ENCODE results near the gene RGS3. TPM values are rescaled to one million over a fixed set of nuclear protein-coding genes. Genes with fewer than 3 reads are reported as not detected.
"Not testable (repeated sequence)": the region's sequence is repeated elsewhere in the genome, so short reads cannot be mapped to it uniquely, and the experiment has no call there.

RGS3 gene
- total RNA-seq, 3 donors from 2014 or later = 65.9 to 83.8 (median 70.7) TPM

GRCh38 chr9:113426701-113427100 is 36.8 kb upstream of the RGS3 start:
- intact Hi-C loops (cut with DNase I, micrococcal nuclease) = no loop called here
- Histone ChIP-seq H3K4me3 (no peak overlapping the region), H3K4me1 (ENCODE audit: low read depth) (no peaks in the 10 kb centered on the region), H3K9me3 (no peaks in the 10 kb centered on the region), H3K36me3 (ENCODE audit: low read depth) (no peaks in the 10 kb centered on the region)
- TF ChIP-seq, protein P1, sequence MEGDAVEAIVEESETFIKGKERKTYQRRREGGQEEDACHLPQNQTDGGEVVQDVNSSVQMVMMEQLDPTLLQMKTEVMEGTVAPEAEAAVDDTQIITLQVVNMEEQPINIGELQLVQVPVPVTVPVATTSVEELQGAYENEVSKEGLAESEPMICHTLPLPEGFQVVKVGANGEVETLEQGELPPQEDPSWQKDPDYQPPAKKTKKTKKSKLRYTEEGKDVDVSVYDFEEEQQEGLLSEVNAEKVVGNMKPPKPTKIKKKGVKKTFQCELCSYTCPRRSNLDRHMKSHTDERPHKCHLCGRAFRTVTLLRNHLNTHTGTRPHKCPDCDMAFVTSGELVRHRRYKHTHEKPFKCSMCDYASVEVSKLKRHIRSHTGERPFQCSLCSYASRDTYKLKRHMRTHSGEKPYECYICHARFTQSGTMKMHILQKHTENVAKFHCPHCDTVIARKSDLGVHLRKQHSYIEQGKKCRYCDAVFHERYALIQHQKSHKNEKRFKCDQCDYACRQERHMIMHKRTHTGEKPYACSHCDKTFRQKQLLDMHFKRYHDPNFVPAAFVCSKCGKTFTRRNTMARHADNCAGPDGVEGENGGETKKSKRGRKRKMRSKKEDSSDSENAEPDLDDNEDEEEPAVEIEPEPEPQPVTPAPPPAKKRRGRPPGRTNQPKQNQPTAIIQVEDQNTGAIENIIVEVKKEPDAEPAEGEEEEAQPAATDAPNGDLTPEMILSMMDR (IDR thresholded peaks at IDR 0.05) = no peak
- DNase-seq (no peak), ATAC-seq (no peak)

- no peaks in the 10 kb centered on the region for H3K9me3 ChIP-seq
- no peak for ATAC-seq
- no peak overlapping the region for H3K4me3 ChIP-seq
- intact Hi-C loops (cut with DNase I, micrococcal nuclease) = no loop called here
- H3K36me3 ChIP-seq (ENCODE audit: low read depth) = no peaks in the 10 kb centered on the region
- H3K4me1 ChIP-seq (ENCODE audit: low read depth) = no peaks in the 10 kb centered on the region
- no peak for DNase-seq
- TF ChIP-seq, protein P1 (IDR thresholded peaks at IDR 0.05) = no peak
Measured at GRCh38 chr9:113427629-113428028, 35.9 kb upstream of the RGS3 start.

DNA sequence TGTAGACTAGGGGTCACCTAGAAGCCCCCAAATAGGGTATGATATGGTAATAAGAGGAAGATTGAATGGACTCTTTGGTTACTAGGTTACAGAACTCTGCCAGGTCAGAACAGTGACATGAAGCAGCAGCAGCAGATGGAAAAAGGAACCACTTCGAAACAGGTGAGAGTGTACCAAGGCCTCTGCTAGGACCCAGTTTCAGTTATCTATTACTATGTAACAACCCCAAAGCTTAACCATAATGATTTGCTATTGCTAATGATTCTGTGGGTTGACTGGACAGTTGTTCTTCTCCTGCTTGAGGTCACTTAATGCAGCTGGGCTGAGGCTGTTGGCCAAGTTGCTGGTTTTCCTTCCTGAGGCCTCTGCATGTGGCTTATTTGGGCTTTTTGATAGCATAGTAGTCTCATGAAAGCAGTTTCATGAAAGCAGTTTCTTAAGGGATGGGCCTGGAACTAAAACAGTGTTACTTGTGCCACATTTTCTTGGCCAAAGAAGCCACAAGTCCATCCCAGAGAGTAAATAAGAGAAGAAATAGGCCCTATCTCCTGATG is 35.4 kb upstream of the RGS3 start:
- TF ChIP-seq, protein P1 (IDR thresholded peaks at IDR 0.05) = no peak
- intact Hi-C loops (cut with DNase I, micrococcal nuclease) = no loop called here
- Histone ChIP-seq H3K4me1 (ENCODE audit: low read depth) (no peaks in the 10 kb centered on the region), H3K4me3 (no peak overlapping the region), H3K36me3 (ENCODE audit: low read depth) (no peaks in the 10 kb centered on the region), H3K9me3 (no peaks in the 10 kb centered on the region)
- DNase-seq (no peak), ATAC-seq (no peak)

DNA sequence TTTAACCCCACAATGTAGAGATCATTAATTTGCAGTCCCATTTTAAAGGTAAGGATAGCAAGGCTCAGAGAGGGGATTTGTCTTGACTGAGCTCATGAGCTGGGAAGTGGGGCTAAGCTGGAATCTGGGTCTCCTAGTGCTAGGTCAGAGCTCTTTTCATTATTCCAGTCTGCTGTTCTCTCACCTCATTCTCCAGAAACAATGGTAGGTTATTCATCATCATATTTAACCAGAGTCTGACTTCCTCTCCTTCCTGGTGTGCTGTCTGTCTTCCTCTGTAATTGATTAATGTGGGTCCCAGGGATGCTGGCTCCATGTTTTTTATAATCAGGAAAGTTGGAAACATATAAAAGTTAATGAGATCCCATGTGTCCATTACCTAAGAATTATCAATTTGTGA is 32.3 kb upstream of the RGS3 start:
- no peak for ATAC-seq
- no peaks in the 10 kb centered on the region for H3K4me1 ChIP-seq (ENCODE audit: low read depth)
- H3K9me3 ChIP-seq = no peaks in the 10 kb centered on the region
- DNase-seq = no peak
- no peak overlapping the region for H3K4me3 ChIP-seq
- H3K36me3 ChIP-seq (ENCODE audit: low read depth) = no peaks in the 10 kb centered on the region
- intact Hi-C loops (cut with DNase I, micrococcal nuclease) = no loop called here
- TF ChIP-seq, protein P1 (IDR thresholded peaks at IDR 0.05) = no peak

- DNase-seq = no peak
- Histone ChIP-seq H3K4me1 (ENCODE audit: low read depth) (no peaks in the 10 kb centered on the region), H3K9me3 (no peaks in the 10 kb centered on the region), H3K36me3 (ENCODE audit: low read depth) (no peaks in the 10 kb centered on the region), H3K4me3 (no peak overlapping the region)
- TF ChIP-seq, protein P1 (IDR thresholded peaks at IDR 0.05) = no peak
- intact Hi-C loops (cut with DNase I, micrococcal nuclease) = no loop called here
- ATAC-seq = no peak
Measured at GRCh38 chr9:113436728-113437515, 26.6 kb upstream of the RGS3 start.

DNA sequence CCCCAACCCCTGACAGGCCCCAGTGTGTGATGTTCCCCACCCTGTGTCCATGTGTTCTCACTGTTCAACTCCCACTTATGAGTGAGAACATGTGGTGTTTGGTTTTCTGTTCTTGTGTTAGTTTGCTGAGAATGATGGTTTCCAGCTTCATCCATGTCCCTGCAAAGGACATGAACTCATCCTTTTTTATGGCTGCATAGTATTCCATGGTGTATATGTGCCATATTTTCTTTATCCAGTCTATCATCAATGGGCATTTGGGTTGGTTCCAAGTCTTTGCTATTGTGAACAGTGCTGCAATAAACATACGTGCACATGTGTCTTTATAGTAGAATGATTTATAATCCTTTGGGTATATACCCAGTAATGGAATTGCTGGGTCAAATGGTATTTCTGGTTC is 25.8 kb upstream of the RGS3 start:
- H3K9me3 ChIP-seq; ATAC-seq; DNase-seq; H3K4me1 ChIP-seq (ENCODE audit: low read depth); H3K4me3 ChIP-seq; intact Hi-C loops (cut with DNase I, micrococcal nuclease); H3K36me3 ChIP-seq (ENCODE audit: low read depth): not testable (repeated sequence)
